GM19035 (cell line): ENCODE results near the gene OR5K1.

Experiments
- ATAC-seq: cut with Tn5 transposase; IDR thresholded peaks from one replicate; pipeline ENCODE4 v1.9.1; 2021; ENCODE audit not compliant: unreplicated experiment

OR5K1 gene

GRCh38 chr3:98462901-98463300, at the start of gene OR5K1:
Gene OR5K1, plus strand, starts transcription at chr3:98463201. Its CDS starts 6,376 bp downstream, at chr3:98469577.
- ATAC-seq: no peak

- no peak for ATAC-seq
These were observed 30.4 kb upstream of the OR5K1 start for GRCh38 chr3:98432575-98432974.

DNA sequence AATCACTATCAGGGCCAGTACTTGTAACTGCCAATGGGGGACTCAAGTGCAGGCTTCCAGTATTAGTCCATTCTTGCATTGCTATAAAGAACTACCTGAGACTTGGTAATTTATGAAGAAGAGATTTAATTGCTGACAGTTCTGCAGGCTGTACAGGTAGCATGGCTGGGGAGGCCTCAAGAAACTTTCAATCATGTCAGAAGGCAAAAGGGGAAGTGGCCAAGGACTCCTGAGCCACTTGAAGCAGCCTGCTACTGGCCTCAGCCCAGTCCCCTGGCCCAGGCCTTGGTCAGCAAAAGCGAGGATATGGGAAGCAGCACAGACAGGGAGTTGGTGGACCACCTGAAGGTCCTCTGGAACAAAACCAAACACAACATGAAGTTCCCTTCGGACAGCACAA, 29.2 kb upstream of the OR5K1 start:
- no peak for ATAC-seq

DNA sequence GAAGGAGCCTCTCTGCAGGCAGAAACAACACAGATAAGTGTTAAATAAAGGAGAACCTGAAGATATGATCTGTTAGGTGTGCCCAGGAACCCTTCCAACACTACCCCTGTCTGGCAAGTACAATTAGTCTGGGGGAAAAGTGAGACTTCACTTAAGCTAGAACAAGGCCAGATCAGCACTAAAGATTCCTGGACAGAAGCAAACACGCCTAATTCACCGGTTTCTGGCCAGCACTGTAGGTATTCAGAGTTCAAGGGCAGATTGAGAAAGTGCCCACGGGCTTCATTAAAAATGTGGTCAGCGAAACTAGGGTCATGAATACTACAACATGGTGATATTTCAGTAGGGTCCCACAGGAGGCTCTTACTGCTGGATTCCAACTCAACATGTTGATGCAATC, 28.6 kb upstream of the OR5K1 start:
- no peak for ATAC-seq

GRCh38 chr3:98440283-98440682, 22.7 kb upstream of the OR5K1 start:
- no peak for ATAC-seq

- ATAC-seq: peak; percentile 82
These were observed 17.0 kb upstream of the OR5K1 start for GRCh38 chr3:98445949-98446406.

GRCh38 chr3:98449606-98450193, 13.3 kb upstream of the OR5K1 start:
- no peak for ATAC-seq

DNA sequence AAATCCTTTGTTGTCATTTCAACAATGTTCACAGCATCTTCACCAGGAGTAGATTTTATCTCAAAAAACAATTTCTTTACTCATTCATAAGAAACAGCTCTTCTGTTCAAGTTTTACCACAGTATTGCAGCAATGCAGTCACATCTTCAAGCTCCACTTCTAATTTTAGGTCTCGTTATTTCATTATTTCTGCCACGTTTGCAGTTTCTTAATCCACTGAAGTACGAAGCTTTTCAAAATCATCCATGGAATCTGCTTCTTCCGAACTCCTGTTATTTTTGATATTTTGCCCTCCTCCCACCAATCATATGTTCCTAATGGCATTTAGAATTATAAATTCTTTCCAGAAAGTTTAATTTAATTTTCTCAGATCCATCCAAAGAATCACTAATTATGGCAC, 12.6 kb upstream of the OR5K1 start:
- ATAC-seq: no peak

DNA sequence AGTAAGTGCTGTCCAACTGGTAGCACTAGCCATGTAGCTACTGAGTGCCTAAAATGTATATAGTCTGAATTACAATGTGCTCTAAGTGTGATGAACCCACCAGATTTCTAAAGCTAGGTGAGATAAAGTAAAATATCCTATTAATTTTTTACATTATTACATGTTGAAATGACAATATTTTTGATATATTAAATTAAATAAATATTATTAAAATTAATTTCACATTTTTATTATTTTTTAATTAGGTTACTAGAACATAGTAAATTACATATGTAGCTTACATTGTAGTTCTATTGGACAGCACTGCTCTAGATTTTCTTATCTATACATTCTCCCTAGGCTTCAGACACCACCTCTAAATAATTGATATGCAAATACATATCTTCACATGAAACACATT, 9.2 kb upstream of the OR5K1 start:
- no peak for ATAC-seq

GRCh38 chr3:98454929-98455328, 8.1 kb upstream of the OR5K1 start:
- ATAC-seq: no peak

DNA sequence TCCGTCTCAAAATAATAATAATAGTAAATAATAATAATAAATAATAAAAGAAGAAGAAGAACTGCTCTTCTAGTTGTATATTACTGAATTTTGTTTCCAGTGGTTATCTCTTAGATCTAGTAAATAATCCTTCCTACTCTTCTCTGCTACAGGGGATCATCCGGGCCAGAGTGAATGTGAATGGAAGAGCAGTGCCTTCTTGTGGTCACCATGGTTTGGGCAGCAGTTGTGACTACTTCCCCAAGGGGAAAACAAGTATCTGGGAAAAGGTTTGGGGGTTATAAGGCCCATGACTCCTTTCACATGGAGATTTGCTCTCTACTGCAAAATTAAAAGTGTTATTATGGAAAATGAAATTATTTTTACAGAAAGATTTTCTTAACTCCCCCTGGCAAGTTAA, 5.5 kb upstream of the OR5K1 start:
- no peak for ATAC-seq

DNA sequence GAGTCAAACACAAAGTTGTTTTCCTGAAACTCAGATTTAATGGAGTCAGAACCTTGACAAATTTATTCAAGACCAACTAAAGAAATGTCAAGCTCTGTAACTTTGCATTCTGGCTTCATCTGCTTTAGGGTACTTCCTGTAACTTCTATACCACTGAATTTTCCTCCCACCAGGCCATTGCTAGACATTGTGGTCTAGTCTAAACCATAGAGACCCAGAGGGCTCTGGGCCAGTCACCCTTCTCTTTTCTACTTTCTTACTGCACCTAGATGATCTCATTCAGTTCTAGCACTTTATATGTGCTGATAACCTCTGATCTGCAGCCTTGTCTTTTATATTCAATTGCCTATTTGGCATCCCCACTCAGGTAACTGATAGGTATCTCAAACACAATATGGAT, 2.8 kb upstream of the OR5K1 start:
- no peak for ATAC-seq

GRCh38 chr3:98482717-98483482, 19.9 kb downstream of the OR5K1 start:
- ATAC-seq: no peak

- ATAC-seq: no peak
These were observed 20.6 kb downstream of the OR5K1 start for GRCh38 chr3:98483626-98484025.

DNA sequence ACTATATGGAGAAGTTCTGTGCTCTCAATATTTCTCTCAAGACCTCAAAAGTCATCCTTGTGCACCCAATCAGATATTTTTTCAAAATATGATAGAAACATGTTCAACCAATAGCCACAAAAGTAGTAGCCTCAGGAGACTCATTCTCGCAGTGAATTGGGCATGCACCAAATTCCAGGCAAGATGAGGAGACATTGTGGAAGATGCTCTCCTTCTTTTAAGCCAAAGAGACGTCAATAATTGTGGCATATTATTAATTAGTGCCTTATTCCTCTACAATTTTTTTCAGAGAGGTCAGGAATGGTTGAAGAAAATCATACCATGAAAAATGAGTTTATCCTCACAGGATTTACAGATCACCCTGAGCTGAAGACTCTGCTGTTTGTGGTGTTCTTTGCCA, 34.4 kb downstream of the OR5K1 start, which contains the start of gene OR5K2:
OR5K2 (plus strand) TSS at position 301 of the 400 bp plus-strand sequence; CDS start at position 301, 0 bp downstream.
- no peak for ATAC-seq

DNA sequence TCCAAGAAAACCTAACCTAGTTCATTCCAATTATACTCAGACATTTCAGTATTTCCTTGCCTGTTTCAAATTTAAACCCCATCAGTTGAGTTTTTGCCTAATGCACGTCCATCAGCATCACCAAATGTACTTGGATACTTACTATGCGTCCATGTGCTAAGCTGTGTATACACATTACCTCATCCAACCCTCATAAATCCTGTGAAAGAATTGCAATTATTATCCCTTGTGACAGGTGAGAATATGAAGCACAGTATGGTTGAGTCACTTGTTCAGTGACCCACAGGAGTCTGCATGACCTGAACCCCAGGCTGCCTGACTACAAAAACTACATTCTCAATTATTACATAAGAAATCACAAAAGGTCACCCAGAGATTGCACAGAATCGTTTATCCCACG, 37.0 kb downstream of the OR5K1 start:
- ATAC-seq: no peak

- no peak for ATAC-seq
These were observed 38.3 kb downstream of the OR5K1 start for GRCh38 chr3:98501270-98501669.

DNA sequence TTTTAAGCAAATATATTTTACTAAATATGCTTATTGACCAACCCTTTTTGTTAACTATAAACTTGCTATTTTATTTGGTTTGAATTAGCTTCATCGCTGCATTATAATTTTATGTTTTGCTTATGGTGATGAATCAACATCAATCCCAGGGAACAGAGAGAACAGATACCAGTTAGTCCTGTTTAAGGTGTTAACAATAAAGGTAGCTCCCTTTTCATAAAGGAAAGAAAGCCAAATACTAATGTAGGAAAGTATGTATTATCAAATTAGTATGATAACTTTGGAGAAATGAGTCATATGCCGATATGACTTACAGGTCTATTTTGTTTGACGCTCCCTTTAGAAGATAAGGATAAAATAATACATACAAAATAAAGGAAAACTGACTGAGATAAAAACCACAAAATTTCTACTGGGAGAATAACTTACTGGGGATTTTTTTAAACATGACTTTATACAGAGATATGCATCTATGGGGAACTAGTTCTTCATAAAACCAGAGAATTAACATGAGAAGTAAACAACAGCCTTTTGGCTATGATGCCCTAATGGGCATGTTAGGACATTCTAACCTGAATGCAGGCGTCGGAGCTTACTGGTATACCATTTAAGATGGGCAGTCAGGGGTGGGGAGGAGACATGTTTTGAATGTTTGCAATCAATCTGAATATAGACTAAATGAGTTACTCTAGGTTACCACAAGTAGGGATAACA, 39.0 kb downstream of the OR5K1 start:
- ATAC-seq: no peak

DNA sequence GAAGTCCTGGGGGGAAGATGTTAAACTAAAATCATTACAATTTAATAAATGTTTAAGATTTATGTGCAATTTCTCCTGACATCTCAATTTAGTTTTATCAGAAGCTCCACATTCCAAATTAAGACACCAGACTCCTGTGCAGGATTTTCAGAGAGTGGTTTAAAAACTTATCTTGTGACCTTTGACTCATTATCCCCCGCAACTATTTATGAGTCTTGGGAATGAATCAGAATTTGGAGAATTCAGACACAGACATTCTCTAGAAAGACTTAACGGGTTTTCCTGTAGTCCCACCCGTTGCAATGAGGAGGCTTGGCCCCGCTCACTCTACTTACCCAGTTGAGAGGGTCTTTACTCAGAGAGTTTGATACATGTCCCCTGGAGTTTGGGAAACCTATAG, 41.5 kb downstream of the OR5K1 start:
- ATAC-seq: no peak

- no peak for ATAC-seq
These were observed 45.6 kb downstream of the OR5K1 start for GRCh38 chr3:98508582-98508981.

DNA sequence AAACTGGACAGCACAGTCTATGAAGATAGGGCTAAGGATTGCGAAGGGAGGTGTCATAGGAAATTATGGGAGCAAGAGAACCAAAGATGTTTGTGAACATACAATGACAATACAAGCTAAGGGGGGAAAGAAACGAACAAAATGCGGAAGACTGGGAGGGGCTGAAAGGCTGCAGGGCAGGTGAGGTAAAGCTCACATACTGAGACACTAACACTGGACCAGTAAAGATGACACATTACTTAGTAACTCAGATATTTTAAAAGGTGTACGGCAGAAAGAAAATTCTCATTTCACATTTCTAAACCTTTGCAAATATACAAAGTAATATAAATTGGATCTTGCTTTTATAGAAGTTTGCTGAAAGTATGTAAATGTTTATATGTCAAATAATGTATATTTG, 49.6 kb downstream of the OR5K1 start:
- no peak for ATAC-seq

GRCh38 chr3:98513091-98513511, 50.1 kb downstream of the OR5K1 start:
- ATAC-seq: no peak
